Loucy (cell line): ENCODE results near the gene VSX1.

ENCODE experiments used
- EZH2phosphoT487 ChIP-seq: fragments of 200-600 bp; IDR thresholded peaks from 2 replicates; pipeline ENCODE4 v1.6.1; 2018; ENCODE audit warnings: antibody characterized with exemption, mild to moderate bottlenecking, moderate library complexity, borderline replicate concordance
- TF ChIP-seq, protein P1 (sequence below): fragments of 200-600 bp; sonication (generic); conservative IDR thresholded peaks from 2 replicates; pipeline ENCODE4 v1.5.1; 2014; ENCODE audit warnings: mild to moderate bottlenecking, antibody characterized with exemption, low read length

GRCh38 chr20:25054995-25055629 lies 26.8 kb downstream of the VSX1 start:
- TF ChIP-seq, protein P1, sequence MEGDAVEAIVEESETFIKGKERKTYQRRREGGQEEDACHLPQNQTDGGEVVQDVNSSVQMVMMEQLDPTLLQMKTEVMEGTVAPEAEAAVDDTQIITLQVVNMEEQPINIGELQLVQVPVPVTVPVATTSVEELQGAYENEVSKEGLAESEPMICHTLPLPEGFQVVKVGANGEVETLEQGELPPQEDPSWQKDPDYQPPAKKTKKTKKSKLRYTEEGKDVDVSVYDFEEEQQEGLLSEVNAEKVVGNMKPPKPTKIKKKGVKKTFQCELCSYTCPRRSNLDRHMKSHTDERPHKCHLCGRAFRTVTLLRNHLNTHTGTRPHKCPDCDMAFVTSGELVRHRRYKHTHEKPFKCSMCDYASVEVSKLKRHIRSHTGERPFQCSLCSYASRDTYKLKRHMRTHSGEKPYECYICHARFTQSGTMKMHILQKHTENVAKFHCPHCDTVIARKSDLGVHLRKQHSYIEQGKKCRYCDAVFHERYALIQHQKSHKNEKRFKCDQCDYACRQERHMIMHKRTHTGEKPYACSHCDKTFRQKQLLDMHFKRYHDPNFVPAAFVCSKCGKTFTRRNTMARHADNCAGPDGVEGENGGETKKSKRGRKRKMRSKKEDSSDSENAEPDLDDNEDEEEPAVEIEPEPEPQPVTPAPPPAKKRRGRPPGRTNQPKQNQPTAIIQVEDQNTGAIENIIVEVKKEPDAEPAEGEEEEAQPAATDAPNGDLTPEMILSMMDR = no peak
- TF ChIP-seq EZH2phosphoT487 = no peak
